ENCODE data around the gene XPR1.
A peak's percentile ranks its signal among the peaks of the same experiment; 100 is the strongest.
"Not testable (repeated sequence)": the region's sequence is repeated elsewhere in the genome, so short reads cannot be mapped to it uniquely, and the experiment has no call there.

XPR1 gene

GRCh38 chr1:180849031-180849775 is 217.4 kb downstream of the XPR1 start:
- DNase-seq: no peak

GRCh38 chr1:180851995-180852887 is 220.4 kb downstream of the XPR1 start:
- no peak for DNase-seq

- DNase-seq: no peak
These were observed 222.2 kb downstream of the XPR1 start for GRCh38 chr1:180854001-180854400.

- DNase-seq: no peak
These were observed 222.6 kb downstream of the XPR1 start for GRCh38 chr1:180854456-180854855.

GRCh38 chr1:180857947-180858725 is 226.3 kb downstream of the XPR1 start:
- not testable (repeated sequence) for DNase-seq

- no peak for DNase-seq
These were observed 227.5 kb downstream of the XPR1 start for GRCh38 chr1:180859306-180859705.

- no peak for DNase-seq
These were observed 228.7 kb downstream of the XPR1 start for GRCh38 chr1:180860535-180860934.

- no peak for DNase-seq
These were observed 230.5 kb downstream of the XPR1 start for GRCh38 chr1:180862305-180862704.

- DNase-seq: peak; percentile 26
These were observed 231.4 kb downstream of the XPR1 start for GRCh38 chr1:180863158-180863775.

GRCh38 chr1:180881806-180882509 is 250.1 kb downstream of the XPR1 start:
- DNase-seq: peak; percentile 23

GRCh38 chr1:180884588-180885300 is 252.9 kb downstream of the XPR1 start:
- no peak for DNase-seq

GRCh38 chr1:180886338-180886737 is 254.5 kb downstream of the XPR1 start:
- DNase-seq: no peak

GRCh38 chr1:180887841-180888240 is 256.0 kb downstream of the XPR1 start:
- DNase-seq: no peak

- no peak for DNase-seq
These were observed 257.0 kb downstream of the XPR1 start for GRCh38 chr1:180888870-180889269.

GRCh38 chr1:180889325-180889724 is 257.5 kb downstream of the XPR1 start:
- no peak for DNase-seq

- DNase-seq: no peak
These were observed 260.4 kb downstream of the XPR1 start for GRCh38 chr1:180892272-180892671.

GRCh38 chr1:180892675-180893074 is 260.9 kb downstream of the XPR1 start:
- DNase-seq: no peak

- no peak for DNase-seq
These were observed 261.8 kb downstream of the XPR1 start for GRCh38 chr1:180893614-180894013.

- DNase-seq: no peak
These were observed 264.3 kb downstream of the XPR1 start for GRCh38 chr1:180896161-180896560.

GRCh38 chr1:180898441-180899219 is 266.8 kb downstream of the XPR1 start:
- no peak for DNase-seq

- no peak for DNase-seq
These were observed 267.4 kb downstream of the XPR1 start for GRCh38 chr1:180899262-180899661.

All from SHP77 treated with DMSO at 0.1 percent for 48 hours (cell line).